ENCODE measurements around the gene C13orf46.
A peak's percentile ranks its signal among the peaks of the same experiment; 100 is the strongest.

C13orf46 gene

GRCh38 chr13:113937073-113937472 is 36.8 kb downstream of the C13orf46 start:
- TF ChIP-seq POLR2A (IDR thresholded peaks at IDR 0.05; ENCODE audit: low read depth, low read length) (no peak), POLR2AphosphoS5 (IDR thresholded peaks at IDR 0.05; ENCODE audit: low read depth, low read length) (no peak), TAF1 (IDR thresholded peaks at IDR 0.05; ENCODE audit: low read depth, low read length) (no peak), SPI1 (IDR thresholded peaks at IDR 0.05; ENCODE audit: low read depth, low read length) (no peak), POU2F2 (IDR thresholded peaks at IDR 0.05; ENCODE audit: low read depth, low read length) (no peak), PAX5 (IDR thresholded peaks at IDR 0.05; ENCODE audit: insufficient read depth, low read length, severe bottlenecking) (no peak)
- FAIRE-seq, result no peak
- no peak for DNase-seq (ENCODE audit: insufficient read length, low spot score)

- FAIRE-seq (no peak), DNase-seq (ENCODE audit: insufficient read length, low spot score) (no peak)
- TF ChIP-seq POU2F2 (IDR thresholded peaks at IDR 0.05; ENCODE audit: low read depth, low read length) (no peak), POLR2AphosphoS5 (IDR thresholded peaks at IDR 0.05; ENCODE audit: low read depth, low read length) (no peak), SPI1 (IDR thresholded peaks at IDR 0.05; ENCODE audit: low read depth, low read length) (no peak), TAF1 (IDR thresholded peaks at IDR 0.05; ENCODE audit: low read depth, low read length) (no peak), POLR2A (IDR thresholded peaks at IDR 0.05; ENCODE audit: low read depth, low read length) (no peak), PAX5 (IDR thresholded peaks at IDR 0.05; ENCODE audit: insufficient read depth, low read length, severe bottlenecking) (no peak)
These were observed 37.5 kb downstream of the C13orf46 start for GRCh38 chr13:113936166-113936965.

GRCh38 chr13:113935001-113935844 is 38.7 kb downstream of the C13orf46 start:
- no peak for TF ChIP-seq TAF1 (IDR thresholded peaks at IDR 0.05; ENCODE audit: low read depth, low read length)
- no peak for TF ChIP-seq POU2F2 (IDR thresholded peaks at IDR 0.05; ENCODE audit: low read depth, low read length)
- TF ChIP-seq PAX5 (IDR thresholded peaks at IDR 0.05; ENCODE audit: insufficient read depth, low read length, severe bottlenecking), result no peak
- no peak for TF ChIP-seq POLR2AphosphoS5 (IDR thresholded peaks at IDR 0.05; ENCODE audit: low read depth, low read length)
- TF ChIP-seq POLR2A (IDR thresholded peaks at IDR 0.05; ENCODE audit: low read depth, low read length), result no peak
- no peak for TF ChIP-seq SPI1 (IDR thresholded peaks at IDR 0.05; ENCODE audit: low read depth, low read length)
- FAIRE-seq, result no peak
- DNase-seq (ENCODE audit: insufficient read length, low spot score), result no peak

- DNase-seq (ENCODE audit: insufficient read length, low spot score), result no peak
- TF ChIP-seq POLR2AphosphoS5 (IDR thresholded peaks at IDR 0.05; ENCODE audit: low read depth, low read length) (no peak), TAF1 (IDR thresholded peaks at IDR 0.05; ENCODE audit: low read depth, low read length) (no peak), SPI1 (IDR thresholded peaks at IDR 0.05; ENCODE audit: low read depth, low read length) (no peak), POLR2A (IDR thresholded peaks at IDR 0.05; ENCODE audit: low read depth, low read length) (no peak)
- FAIRE-seq, result no peak
These were observed 39.3 kb downstream of the C13orf46 start for GRCh38 chr13:113934576-113934975.

GRCh38 chr13:113933901-113934300 is 40.0 kb downstream of the C13orf46 start:
- DNase-seq (ENCODE audit: insufficient read length, low spot score) (no peak), FAIRE-seq (no peak)
- TF ChIP-seq POLR2AphosphoS5 (IDR thresholded peaks at IDR 0.05; ENCODE audit: low read depth, low read length) (no peak), SPI1 (IDR thresholded peaks at IDR 0.05; ENCODE audit: low read depth, low read length) (no peak)

- TF ChIP-seq PAX5 (IDR thresholded peaks at IDR 0.05; ENCODE audit: insufficient read depth, low read length, severe bottlenecking), result no peak
- TF ChIP-seq POLR2A (IDR thresholded peaks at IDR 0.05; ENCODE audit: low read depth, low read length), result no peak
- no peak for TF ChIP-seq SPI1 (IDR thresholded peaks at IDR 0.05; ENCODE audit: low read depth, low read length)
- TF ChIP-seq POU2F2 (IDR thresholded peaks at IDR 0.05; ENCODE audit: low read depth, low read length), result no peak
- no peak for TF ChIP-seq POLR2AphosphoS5 (IDR thresholded peaks at IDR 0.05; ENCODE audit: low read depth, low read length)
- TF ChIP-seq TAF1 (IDR thresholded peaks at IDR 0.05; ENCODE audit: low read depth, low read length), result no peak
- FAIRE-seq (no peak), DNase-seq (ENCODE audit: insufficient read length, low spot score) (no peak)
These were observed 41.9 kb downstream of the C13orf46 start for GRCh38 chr13:113931841-113932459.

- TF ChIP-seq POLR2AphosphoS5 (IDR thresholded peaks at IDR 0.05; ENCODE audit: low read depth, low read length) (no peak), PAX5 (IDR thresholded peaks at IDR 0.05; ENCODE audit: insufficient read depth, low read length, severe bottlenecking) (no peak), SPI1 (IDR thresholded peaks at IDR 0.05; ENCODE audit: low read depth, low read length) (no peak), POLR2A (IDR thresholded peaks at IDR 0.05; ENCODE audit: low read depth, low read length) (no peak), POU2F2 (IDR thresholded peaks at IDR 0.05; ENCODE audit: low read depth, low read length) (no peak)
- FAIRE-seq, result peak; percentile 75
- DNase-seq (ENCODE audit: insufficient read length, low spot score), result no peak
These were observed 42.9 kb downstream of the C13orf46 start for GRCh38 chr13:113930671-113931637.

GRCh38 chr13:113929628-113930615 is 44.0 kb downstream of the C13orf46 start:
- FAIRE-seq (no peak), DNase-seq (ENCODE audit: insufficient read length, low spot score) (no peak)
- TF ChIP-seq TAF1 (IDR thresholded peaks at IDR 0.05; ENCODE audit: low read depth, low read length) (no peak), SPI1 (IDR thresholded peaks at IDR 0.05; ENCODE audit: low read depth, low read length) (no peak), POLR2AphosphoS5 (IDR thresholded peaks at IDR 0.05; ENCODE audit: low read depth, low read length) (no peak), PAX5 (IDR thresholded peaks at IDR 0.05; ENCODE audit: insufficient read depth, low read length, severe bottlenecking) (no peak), POU2F2 (IDR thresholded peaks at IDR 0.05; ENCODE audit: low read depth, low read length) (no peak), POLR2A (IDR thresholded peaks at IDR 0.05; ENCODE audit: low read depth, low read length) (no peak)

Data from GM12891 (cell line).